ENCODE data around the gene FAM53B. TPM values are rescaled to one million over a fixed set of nuclear protein-coding genes. Genes with fewer than 3 reads are reported as not detected.
A peak's percentile ranks its signal among the peaks of the same experiment; 100 is the strongest.

Gene FAM53B
- total RNA-seq, 1 donor = 12.7 TPM

GRCh38 chr10:124728830-124729661 is 15.1 kb downstream of the FAM53B start:
- H4K20me1 ChIP-seq (ENCODE audit: insufficient read depth, low read length) = peaks cover 4% of the 10 kb centered on the region
- H3K27me3 ChIP-seq (ENCODE audit: insufficient read depth, low read length) = no peaks in the 10 kb centered on the region
- H3K79me2 ChIP-seq (ENCODE audit: insufficient read depth, low read length) = peaks cover 18% of the 10 kb centered on the region

GRCh38 chr10:124728071-124728829 is 15.9 kb downstream of the FAM53B start:
- H3K27me3 ChIP-seq (ENCODE audit: insufficient read depth, low read length) = no peaks in the 10 kb centered on the region
- no peak overlapping the region for H3K4me3 ChIP-seq (ENCODE audit: insufficient read depth, low read length)
- no peak for TF ChIP-seq CTCF (IDR thresholded peaks at IDR 0.05; ENCODE audit: extremely low read depth, low read depth, low read length)
- H3K9me3 ChIP-seq (ENCODE audit: low read depth, low read length) = no peaks in the 10 kb centered on the region
- H3K4me2 ChIP-seq (ENCODE audit: insufficient read depth, low read length) = no peak overlapping the region
- peaks cover 20% of the 10 kb centered on the region for H3K79me2 ChIP-seq (ENCODE audit: insufficient read depth, low read length)
- H4K20me1 ChIP-seq (ENCODE audit: insufficient read depth, low read length) = peaks cover 4% of the 10 kb centered on the region
- H2AFZ ChIP-seq (ENCODE audit: low read length) = no peak overlapping the region
- DNase-seq (ENCODE audit: insufficient read length, low spot score, missing footprints) = peak; percentile 38
- peaks cover 14% of the 10 kb centered on the region for H3K4me1 ChIP-seq (ENCODE audit: insufficient read depth, low read length)
- no peak overlapping the region for H3K27ac ChIP-seq (ENCODE audit: low read depth, low read length)
- no peaks in the 10 kb centered on the region for H3K36me3 ChIP-seq (ENCODE audit: insufficient read depth, low read length)

More at GRCh38 chr10:124728830-124729661, 15.1 kb downstream of the FAM53B start:
- no peak overlapping the region for H3K27ac ChIP-seq (ENCODE audit: low read depth, low read length)
- no peak for TF ChIP-seq CTCF (IDR thresholded peaks at IDR 0.05; ENCODE audit: extremely low read depth, low read depth, low read length)
- H3K4me3 ChIP-seq (ENCODE audit: insufficient read depth, low read length) = no peak overlapping the region
- H3K9me3 ChIP-seq (ENCODE audit: low read depth, low read length) = no peaks in the 10 kb centered on the region
- peaks cover 13% of the 10 kb centered on the region for H3K4me1 ChIP-seq (ENCODE audit: insufficient read depth, low read length)
- DNase-seq (ENCODE audit: insufficient read length, low spot score, missing footprints) = peak; percentile 31
- no peak overlapping the region for H3K4me2 ChIP-seq (ENCODE audit: insufficient read depth, low read length)
- H2AFZ ChIP-seq (ENCODE audit: low read length) = no peak overlapping the region
- no peaks in the 10 kb centered on the region for H3K36me3 ChIP-seq (ENCODE audit: insufficient read depth, low read length)

GRCh38 chr10:124727361-124727960 is 16.7 kb downstream of the FAM53B start:
- Histone ChIP-seq H3K27ac (ENCODE audit: low read depth, low read length) (no peak overlapping the region), H3K4me3 (ENCODE audit: insufficient read depth, low read length) (no peak overlapping the region), H3K4me1 (ENCODE audit: insufficient read depth, low read length) (peaks cover 11% of the 10 kb centered on the region), H3K79me2 (ENCODE audit: insufficient read depth, low read length) (peaks cover 20% of the 10 kb centered on the region), H2AFZ (ENCODE audit: low read length) (no peak overlapping the region), H3K27me3 (ENCODE audit: insufficient read depth, low read length) (no peaks in the 10 kb centered on the region), H3K36me3 (ENCODE audit: insufficient read depth, low read length) (no peaks in the 10 kb centered on the region), H3K4me2 (ENCODE audit: insufficient read depth, low read length) (no peak overlapping the region), H3K9me3 (ENCODE audit: low read depth, low read length) (no peaks in the 10 kb centered on the region), H4K20me1 (ENCODE audit: insufficient read depth, low read length) (peaks cover 4% of the 10 kb centered on the region)
- no peak for TF ChIP-seq CTCF (IDR thresholded peaks at IDR 0.05; ENCODE audit: extremely low read depth, low read depth, low read length)
- no peak for DNase-seq (ENCODE audit: insufficient read length, low spot score, missing footprints)
